Activated naive CD4-positive, alpha-beta T cell treated with anti-CD3 and anti-CD28 coated beads, Interleukin-2, amount 50 U/mL, for 24 hours (primary cell): Measurements from ENCODE around the gene CITED4.

Experiments
- H3K27ac Mint-ChIP-seq: one replicate; pipeline ENCODE4 v1.8.0; 2021; ENCODE audit warnings: mild to moderate bottlenecking, mixed read lengths
- H3K27me3 Mint-ChIP-seq: one replicate; pipeline ENCODE4 v1.8.0; 2021; ENCODE audit warnings: mixed read lengths
- H3K36me3 Mint-ChIP-seq: one replicate; pipeline ENCODE4 v1.8.0; 2021; ENCODE audit warnings: mixed read lengths
- H3K4me1 Mint-ChIP-seq: one replicate; pipeline ENCODE4 v1.8.0; 2021; ENCODE audit warnings: mixed read lengths
- H3K4me3 Mint-ChIP-seq: one replicate; pipeline ENCODE4 v1.8.0; 2021; ENCODE audit warnings: mild to moderate bottlenecking, mixed read lengths
- H3K9me3 Mint-ChIP-seq: one replicate; pipeline ENCODE4 v1.8.0; 2021; ENCODE audit warnings: mixed read lengths

CITED4 gene

GRCh38 chr1:40818264-40818961 lies 43.8 kb downstream of the CITED4 start:
- no peaks in the 10 kb centered on the region for H3K27me3 Mint-ChIP-seq
- H3K4me1 Mint-ChIP-seq: peaks cover 7% of the 10 kb centered on the region
- H3K36me3 Mint-ChIP-seq: no peaks in the 10 kb centered on the region
- peak overlapping the region; percentile 62 for H3K27ac Mint-ChIP-seq
- peak overlapping the region; percentile 75 for H3K4me3 Mint-ChIP-seq
- no peaks in the 10 kb centered on the region for H3K9me3 Mint-ChIP-seq

- Mint-ChIP-seq H3K27me3 (no peaks in the 10 kb centered on the region), H3K9me3 (no peaks in the 10 kb centered on the region), H3K4me1 (peaks cover 7% of the 10 kb centered on the region), H3K4me3 (peak overlapping the region; percentile 75), H3K36me3 (no peaks in the 10 kb centered on the region), H3K27ac (peak overlapping the region; percentile 4)
These were observed 44.3 kb downstream of the CITED4 start for GRCh38 chr1:40817791-40818263.

- Mint-ChIP-seq H3K27ac (no peak overlapping the region), H3K4me3 (no peak overlapping the region), H3K9me3 (no peaks in the 10 kb centered on the region), H3K4me1 (peaks cover 9% of the 10 kb centered on the region), H3K36me3 (no peaks in the 10 kb centered on the region), H3K27me3 (no peaks in the 10 kb centered on the region)
These were observed 46.7 kb downstream of the CITED4 start for GRCh38 chr1:40815420-40815819.
